ENCODE results near the gene WDFY2.

GRCh38 chr13:51793570-51794271 lies 209.5 kb downstream of the WDFY2 start:
- TF ChIP-seq POLR2A (IDR thresholded peaks at IDR 0.05) (no peak), CTCF (IDR thresholded peaks at IDR 0.05) (no peak), EP300 (IDR thresholded peaks at IDR 0.05) (no peak)
